HG02943 (cell line): ENCODE data around the gene MACROD2.

ENCODE experiments used
- ATAC-seq: cut with Tn5 transposase; IDR thresholded peaks from one replicate; pipeline ENCODE4 v1.9.1; 2021; ENCODE audit warnings: mild to moderate bottlenecking, low read depth, moderate library complexity; ENCODE audit not compliant: unreplicated experiment

Gene MACROD2

DNA sequence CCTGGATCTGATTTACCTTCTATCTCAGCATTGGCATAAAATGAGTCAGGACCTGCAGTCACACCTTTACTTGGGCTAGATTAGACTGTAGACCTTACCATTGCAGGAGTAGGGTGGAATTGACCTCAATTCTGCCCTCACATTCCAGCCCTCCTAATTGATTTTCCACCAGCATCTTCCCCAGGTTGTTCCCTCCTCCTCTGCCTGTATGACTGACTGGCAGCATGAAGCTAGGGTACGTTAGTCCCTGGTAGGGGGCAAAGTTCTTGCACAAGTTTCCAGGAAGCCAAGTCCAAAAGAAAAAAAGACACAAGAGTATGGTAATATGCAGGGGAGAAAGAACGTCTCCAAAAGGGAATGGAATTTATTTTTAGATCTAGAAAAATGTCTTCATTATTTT is 567.7 kb downstream of the MACROD2 start:
- ATAC-seq: no peak

DNA sequence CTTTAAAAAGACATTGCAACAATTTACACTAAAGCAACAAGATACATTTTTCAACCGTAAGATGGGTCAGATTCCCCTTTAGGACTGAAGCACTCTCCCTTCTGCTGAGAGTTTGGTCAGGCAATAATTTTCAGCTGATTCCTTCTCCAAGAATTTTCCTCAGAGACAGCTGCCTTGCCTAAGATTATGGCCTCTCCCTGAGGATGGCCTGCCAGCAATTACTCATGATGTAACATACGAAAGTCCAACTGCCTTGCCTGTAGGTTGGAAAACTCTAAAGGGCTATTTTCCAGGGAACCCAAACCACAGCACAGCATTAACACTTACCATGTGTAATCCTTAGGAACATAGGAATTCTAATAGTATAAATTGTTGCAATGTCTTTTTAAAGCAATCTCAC is 571.2 kb downstream of the MACROD2 start:
- ATAC-seq: no peak

DNA sequence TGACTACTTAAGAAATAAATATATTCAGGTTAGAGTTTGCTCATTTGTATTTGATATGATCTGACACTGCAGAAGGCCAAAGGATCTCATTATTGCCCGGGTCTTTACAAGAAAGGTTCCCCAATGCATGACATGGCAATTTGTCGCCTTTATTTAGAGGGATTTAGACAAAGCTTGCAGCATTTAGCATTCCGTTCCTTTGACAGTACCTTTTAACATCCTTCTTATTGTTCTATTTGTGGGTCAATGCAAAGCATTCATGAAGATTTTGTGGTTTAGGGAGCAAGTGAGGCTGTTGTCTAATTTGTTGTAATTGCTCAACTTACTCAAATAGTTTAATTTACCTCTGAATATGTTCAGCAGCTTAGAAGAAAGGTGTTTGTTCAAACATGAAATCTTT is 572.9 kb downstream of the MACROD2 start:
- no peak for ATAC-seq

DNA sequence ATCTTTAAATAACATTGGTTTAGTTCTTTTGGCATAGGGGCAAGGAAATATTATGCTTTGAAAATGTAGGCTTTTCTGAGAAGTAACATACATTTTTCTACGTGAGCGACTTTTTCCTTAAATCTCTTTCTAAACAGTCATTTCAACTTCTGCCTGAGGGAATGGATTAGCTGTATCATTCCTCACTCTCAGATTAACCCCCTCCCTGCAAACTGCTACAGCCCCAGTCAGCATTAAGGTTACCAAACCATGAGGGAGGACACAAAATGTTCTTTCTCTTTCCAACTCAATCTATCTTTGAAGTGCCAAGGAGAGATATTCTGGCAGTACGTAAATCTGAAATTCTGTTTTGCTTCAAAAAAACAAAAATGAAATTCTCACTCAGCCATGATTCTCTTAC is 573.4 kb downstream of the MACROD2 start:
- no peak for ATAC-seq

DNA sequence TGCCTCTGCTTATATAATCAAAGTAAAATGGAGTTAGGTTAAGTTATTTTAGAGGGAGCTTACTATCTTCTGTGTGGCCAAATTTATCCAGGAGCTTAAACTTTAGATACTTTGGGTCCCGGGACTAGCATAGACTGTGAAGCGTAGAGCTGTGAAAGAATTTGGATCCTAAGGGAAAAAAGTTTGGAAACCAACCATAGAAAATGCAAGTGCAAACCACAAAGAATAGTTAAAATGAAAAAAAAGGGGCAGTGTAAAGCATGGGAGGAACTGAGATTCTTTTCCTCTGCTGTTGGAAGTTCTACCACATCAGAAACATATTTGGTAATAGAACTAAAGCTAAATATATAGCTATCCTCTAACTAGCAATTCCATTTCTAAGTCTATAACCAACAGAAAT is 574.3 kb downstream of the MACROD2 start:
- ATAC-seq: no peak

DNA sequence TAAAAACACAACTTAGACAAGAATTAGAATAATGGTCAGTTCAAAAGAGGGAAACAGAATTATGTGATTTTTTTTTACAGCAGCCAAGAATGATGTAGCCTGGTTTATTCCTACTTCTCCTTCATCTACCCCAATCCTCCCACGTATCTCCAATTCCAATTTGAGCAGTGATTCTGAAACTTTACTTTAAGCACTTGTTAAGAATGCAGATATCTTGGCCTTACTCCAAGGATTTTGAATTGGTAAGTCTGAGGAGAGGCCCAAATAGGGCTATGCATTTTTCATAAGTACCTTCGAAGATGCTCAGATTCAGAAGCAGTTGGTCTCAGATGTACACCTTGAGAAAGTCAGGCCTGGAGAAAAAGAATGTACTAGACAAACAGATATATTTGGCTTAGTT is 575.5 kb downstream of the MACROD2 start:
- ATAC-seq: no peak

DNA sequence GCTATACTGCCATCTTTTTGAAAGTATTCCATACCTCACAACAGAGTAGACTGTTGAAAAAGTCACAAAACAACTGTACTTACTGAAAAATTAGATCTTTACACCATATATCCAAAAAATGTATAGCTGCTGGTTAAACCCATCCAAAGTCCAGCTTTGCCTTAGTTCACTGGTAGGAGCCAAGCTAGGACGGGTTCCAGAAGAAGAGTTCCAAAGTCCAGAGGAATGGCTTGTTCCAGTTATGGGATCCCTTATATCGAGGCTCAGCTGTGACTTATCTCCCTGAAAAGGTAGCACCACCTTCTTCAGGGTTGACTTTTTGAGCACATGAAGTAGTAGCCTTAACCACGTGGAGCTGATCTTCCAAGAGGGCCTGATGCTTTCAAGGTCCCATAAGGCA is 578.4 kb downstream of the MACROD2 start:
- no peak for ATAC-seq

DNA sequence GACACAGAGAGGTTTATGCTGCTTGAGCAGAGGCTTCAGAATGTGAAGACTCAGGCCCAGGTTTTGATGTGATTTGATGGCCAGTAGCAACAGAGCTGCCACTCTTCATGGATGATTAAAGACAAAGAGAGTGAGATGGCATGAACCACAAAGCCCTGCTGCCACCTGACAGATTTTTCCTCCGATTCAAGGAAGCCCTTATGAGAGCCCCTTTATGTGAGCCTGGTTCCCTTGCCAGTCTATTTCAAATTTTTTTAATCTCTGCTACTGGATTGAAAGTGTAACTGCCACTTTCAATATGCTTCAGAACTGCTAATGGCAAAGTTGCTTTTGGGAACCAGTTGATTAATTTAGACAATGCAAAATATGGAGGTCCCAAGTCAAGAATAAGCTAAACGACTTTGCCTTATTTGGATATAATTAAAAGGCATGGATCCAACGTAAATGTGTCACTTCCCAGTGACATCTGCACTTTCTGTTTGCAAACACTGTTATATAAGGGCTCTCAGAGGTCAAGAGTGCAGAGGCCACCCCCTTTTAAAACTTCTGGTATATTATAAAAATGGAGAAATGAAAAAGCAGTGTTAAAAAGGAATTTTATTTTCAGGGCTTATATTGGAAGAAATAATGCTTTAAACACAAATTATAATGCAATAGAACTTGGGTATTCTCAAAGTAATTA is 581.0 kb downstream of the MACROD2 start:
- no peak for ATAC-seq

DNA sequence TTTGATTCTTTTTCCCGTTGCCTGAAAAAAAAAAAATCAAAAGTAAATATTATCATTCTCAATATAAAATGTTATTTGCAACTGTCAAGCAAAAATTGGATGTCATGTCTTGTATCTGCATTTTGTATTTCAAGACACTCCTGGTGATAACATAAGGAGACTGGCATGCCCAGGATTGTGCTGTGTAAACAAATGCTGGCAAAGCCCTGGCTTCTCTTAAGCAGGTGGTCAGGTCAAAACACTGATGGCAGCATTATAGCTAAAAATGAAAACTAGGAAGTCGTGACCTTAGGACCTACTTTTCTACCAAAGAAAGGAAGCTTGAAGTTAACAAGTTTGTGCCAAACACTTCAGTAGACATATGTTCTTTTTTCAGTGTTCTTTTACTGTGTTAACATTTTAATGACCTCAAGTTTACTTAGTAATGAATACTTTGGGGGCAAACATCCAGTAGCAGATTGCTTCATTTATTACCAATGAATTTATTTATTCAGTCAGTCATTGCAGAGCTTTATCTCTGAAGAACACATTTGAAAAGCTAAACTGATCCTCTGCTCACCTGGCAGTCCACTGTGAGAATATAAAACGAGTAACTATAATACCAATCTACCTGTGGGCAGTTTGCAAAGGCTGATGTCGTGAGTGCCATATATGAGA is 585.2 kb downstream of the MACROD2 start:
- no peak for ATAC-seq

DNA sequence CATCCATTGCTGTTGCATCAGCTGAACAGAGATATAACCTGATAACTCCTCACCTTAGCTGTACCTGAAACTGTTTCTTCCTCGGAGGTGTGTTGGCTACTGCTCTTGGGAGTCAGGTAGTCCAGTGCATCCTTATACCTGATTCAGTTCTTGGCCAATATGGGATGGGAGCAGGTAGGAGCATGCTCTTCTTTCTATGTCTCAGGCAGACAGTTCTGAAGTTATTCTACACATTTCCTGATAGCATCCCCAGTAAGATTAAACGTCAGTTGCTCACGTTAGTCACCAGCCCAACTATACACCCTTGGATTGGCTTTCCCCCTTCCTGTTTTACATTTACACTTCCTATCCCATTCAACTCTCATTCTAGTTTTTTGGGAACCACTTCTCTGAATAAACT is 586.4 kb downstream of the MACROD2 start:
- no peak for ATAC-seq

DNA sequence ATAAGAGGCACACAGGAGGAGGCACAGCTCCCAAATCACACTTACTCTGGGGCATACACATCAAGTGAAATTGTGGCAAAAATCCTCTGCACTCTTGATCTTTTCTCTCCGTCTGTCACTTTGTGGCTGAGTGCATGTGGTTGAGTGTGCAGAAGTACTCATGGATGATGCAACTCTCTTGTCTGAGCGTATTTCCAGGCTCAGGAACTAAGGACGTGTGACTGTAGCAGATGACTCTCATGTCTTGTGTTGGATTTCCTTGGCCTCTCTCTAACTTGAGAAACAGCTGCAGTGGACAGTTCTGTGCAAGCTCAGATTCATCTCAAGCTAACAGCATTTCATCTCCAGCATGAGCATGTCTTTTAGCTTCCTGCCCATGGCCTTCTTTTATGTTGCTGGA is 587.5 kb downstream of the MACROD2 start:
- ATAC-seq: no peak

DNA sequence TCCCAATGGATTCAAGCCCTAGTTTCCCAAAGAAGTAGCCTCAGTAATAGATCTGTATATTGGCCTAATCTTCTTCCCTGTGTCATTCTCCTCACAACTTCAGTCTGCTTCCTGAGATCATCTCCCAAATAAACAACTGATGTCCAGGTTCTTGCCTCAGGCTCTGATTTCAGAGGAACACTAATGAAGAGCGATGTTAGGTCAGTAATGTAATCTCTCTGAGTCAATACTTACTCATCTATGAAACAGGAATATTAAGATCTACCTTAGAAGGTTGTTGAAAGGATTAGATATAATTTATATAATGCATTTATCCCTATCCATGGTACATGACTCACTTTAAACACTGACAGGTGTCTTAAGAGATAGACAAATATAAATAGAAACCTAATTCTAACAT is 588.1 kb downstream of the MACROD2 start:
- ATAC-seq: no peak

DNA sequence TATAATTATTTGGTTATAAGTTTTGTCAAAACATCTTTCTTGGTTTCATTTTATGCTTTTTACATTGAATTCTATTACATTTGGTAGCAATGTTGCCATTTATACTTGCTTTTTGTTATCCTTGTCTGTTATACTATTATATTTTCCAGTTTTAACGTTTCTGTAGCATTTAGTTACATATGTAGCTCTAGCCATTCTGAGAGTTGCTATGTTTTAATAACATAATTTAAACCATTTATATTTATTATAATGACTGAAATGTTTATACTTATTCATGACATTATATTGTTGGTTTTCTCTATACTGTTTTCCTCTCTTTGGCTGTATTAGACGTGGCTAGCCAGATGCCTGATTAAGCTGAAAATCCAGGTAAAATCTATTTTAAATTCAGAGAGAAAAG is 594.1 kb downstream of the MACROD2 start:
- no peak for ATAC-seq

DNA sequence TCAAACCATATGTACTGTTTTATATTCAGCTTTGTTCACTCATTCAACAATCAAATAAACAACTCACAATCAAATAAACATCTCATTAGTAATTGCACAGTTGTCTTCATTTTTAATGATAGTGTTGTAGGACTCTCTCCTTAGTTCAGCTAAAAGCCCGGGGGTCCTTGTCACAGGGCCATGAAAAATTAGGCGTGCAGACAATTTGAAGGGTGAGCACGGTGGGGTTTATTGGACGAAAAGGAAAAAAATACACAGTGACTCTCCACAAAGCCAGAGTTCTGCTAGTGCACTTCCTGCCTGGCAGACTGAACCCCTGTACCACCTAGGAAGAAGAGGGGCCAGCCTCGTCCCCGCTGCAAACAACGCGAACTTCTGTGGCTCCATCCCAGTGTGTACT is 599.7 kb downstream of the MACROD2 start:
- ATAC-seq: no peak

DNA sequence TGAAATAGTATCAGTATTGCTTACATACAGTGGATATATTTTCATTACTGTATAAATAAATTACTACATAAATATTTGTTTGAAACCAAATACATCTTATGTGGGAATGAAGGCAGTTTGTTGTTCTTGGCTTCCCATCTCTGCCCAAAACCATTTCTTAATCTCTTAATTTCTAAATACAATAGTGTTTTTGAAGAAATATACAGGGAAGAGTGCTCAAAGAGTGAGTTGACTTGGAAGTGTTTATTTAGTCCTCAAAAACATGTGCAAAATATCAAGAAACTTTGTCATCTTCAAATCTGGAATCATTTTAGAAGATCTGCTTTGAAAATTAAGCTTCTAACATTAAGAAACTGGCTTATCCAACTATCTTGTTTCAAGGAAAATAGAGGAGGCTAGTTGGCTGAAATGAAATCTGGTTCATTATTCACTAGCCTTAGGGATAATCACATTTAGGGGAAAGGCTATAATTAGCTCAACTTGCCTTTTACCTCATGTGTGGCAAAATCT is 601.9 kb downstream of the MACROD2 start:
- no peak for ATAC-seq

DNA sequence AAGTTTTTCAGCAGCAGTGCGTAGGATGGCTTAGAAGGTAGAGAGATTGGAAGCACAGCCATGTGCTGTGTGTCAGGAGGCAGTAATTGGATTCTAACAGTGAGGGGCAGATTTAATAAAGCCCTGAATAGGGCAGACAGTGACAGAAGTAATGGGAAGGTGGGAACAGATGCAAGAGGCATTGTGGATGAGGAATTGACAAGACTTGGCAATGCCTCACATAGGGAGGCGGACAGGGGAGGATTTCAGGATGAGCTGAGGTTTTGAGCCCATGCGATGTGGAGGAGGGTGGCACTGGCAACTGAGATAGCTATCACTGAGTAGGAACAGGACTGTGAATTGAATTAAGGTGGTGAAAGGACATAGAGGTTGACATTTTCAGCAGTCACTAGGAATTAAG is 604.3 kb downstream of the MACROD2 start:
- ATAC-seq: no peak

DNA sequence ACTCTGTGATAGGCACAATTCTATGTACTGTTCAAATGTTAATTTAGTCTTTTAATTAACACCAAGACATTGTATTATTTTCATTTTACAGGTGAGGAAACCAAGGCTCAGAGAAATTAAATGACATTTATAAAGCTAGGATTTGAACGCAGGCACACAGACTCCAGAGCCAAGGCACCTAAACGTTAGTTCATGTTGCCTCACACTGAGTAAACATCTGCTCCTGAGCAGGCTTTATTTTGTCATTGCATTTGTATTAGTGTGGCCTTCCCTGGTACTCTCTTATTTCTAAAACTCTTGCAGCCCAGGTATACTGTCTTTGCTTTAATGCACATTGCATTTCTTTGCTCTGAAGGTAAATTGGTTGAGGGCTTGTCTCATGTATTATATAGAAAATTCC is 605.2 kb downstream of the MACROD2 start:
- ATAC-seq: no peak

DNA sequence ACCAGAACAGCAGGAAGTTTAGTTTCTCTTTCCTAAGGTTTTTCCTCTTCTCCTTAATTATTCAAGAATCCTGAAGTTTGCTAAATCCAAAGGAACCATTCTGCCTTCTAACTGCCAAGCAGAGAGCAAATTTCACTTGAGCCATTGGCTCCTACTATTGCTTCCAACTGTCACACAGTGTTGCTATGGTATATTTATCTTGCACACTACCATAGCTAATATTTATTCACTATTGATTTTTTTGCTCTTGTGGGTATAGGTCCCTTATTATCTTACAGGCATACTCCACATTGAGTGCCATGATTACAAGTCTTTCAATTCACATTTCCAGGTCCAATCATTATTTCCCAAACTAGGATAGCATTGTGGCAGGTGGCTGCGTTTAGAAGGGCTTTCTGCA is 608.8 kb downstream of the MACROD2 start:
- no peak for ATAC-seq

DNA sequence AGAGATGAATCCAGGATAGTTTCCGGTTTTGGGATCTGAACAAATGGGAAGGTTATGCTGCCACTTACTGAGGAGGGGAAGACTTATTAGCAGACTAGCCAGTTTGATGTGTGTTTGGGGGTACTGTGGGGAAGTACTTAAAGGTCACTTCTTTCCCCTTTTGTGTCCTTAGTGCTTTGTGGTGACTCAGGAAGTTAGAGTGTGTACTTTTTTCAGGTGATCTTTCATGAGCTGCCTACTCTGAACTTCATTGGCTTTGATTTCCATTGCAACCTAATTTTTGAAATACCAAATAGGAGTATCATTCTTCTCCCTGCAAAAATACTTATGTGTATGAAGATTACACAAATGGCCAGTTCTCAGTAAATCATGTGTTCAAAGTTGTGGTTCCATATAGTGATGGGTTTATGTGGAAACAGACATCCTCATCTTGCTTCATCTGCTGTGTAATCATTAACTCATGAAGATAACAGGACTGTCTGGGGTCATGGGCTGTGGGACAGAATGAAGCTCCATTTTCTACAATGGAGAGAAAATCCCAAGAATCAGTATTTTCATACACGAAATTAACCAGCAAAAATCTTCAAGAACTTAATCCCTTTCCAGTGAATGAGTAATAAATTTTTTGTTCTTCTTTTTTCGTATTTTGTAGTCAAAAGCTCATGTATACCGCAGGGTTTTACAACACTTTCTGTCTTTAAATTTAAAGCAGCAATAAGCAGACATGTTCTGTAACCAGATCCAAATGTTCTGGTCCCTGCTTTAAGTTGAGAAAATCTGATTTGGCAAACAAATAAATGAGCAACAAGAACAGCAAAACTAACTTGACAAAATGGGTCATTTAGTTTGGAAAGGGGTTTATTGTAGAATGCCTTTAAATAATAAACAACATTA is 614.3 kb downstream of the MACROD2 start:
- ATAC-seq: no peak

DNA sequence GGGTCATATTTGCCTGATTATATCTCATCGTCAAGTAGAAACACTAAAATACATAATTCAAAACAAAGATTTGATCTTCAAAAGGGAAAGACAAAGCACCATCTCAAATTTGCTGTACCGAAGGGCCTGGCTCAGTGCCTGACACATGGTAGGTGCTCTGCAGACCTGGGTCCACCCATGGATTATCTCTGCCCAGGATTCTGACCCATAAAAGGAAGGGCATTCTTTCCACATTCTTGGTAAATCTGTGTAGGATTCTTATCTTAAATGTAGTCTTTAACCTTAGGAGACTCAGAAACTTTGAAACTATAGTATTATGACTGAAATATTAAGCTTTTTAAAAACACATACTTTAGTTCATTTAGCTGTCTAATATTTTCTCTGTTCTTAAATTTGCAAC is 616.2 kb downstream of the MACROD2 start:
- no peak for ATAC-seq

DNA sequence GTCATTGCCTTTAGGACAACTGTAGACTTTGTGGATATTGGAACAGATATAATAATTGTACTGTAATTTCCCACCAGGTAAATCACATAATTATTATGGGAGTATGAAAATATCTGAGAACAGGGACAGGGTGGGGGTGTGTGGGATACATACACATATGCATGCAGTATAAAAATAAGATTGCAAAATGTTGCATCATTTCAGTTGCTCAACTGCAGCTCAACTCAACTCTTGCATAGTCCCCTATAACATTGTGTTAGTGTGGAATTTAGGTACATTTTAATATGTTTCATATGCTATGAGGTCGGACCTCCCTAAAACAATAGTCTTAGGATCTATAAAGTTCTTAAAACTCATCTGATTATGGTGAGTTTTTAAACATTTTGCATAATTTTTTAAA is 617.1 kb downstream of the MACROD2 start:
- no peak for ATAC-seq
